ENCODE measurements around the gene HES5. TPM values are rescaled to one million over a fixed set of nuclear protein-coding genes. Genes with fewer than 3 reads are reported as not detected.
A peak's percentile ranks its signal among the peaks of the same experiment; 100 is the strongest.

HES5 gene
- polyA plus RNA-seq, 1 of the 3 experiments (the other 2 are of a cell fraction) = 0.03 TPM

GRCh38 chr1:2548068-2548589 lies 18.1 kb upstream of the HES5 start (continued):
- TF ChIP-seq NFIC (IDR thresholded peaks at IDR 0.05; ENCODE audit: borderline replicate concordance) (no peak), GATA2 (CRISPR knock-in tag; IDR thresholded peaks at IDR 0.05) (no peak), FOSL2 (IDR thresholded peaks at IDR 0.05; ENCODE audit: borderline replicate concordance, low read depth) (no peak), EZH2phosphoT487 (IDR thresholded peaks at IDR 0.05; ENCODE audit: borderline replicate concordance, low read depth) (no peak), RCOR1 (IDR thresholded peaks at IDR 0.05; ENCODE audit: low read length) (no peak), USF2 (IDR thresholded peaks at IDR 0.05; ENCODE audit: borderline replicate concordance, low read depth, low read length) (no peak)

GRCh38 chr1:2547210-2548067 lies 17.4 kb upstream of the HES5 start:
- 10% methylated on average over 6 of the region's 27 CpGs for WGBS (ENCODE audit: low lambda C conversion rate)
- TF ChIP-seq MAX (IDR thresholded peaks at IDR 0.05; ENCODE audit: low read depth) (no peak), REST (IDR thresholded peaks at IDR 0.05; ENCODE audit: low read depth, low read length) (no peak)
- ChIA-PET CTCF (interaction anchor here (0.6 to 5.1 kb wide), 39 partner anchors 9 to 353 kb away, joined by 3 to 53 read pairs (median 6); partner anchors contain the start of genes FAAP20, HES5, PANK4 and PEX10), POLR2A (interaction anchor here (1.2 to 1.4 kb wide), 3 partner anchors 22 to 87 kb away, joined by 3 to 8 read pairs (median 4); no protein-coding TSS in a partner anchor)
- H3K9me3 ChIP-seq = no peaks in the 10 kb centered on the region
- peak overlapping the region; percentile 59 for H3K4me3 ChIP-seq (ENCODE audit: low read depth in 2 of 2, low read length in 1 of 2)
- no peaks in the 10 kb centered on the region for H3K9me2 ChIP-seq
- H2AFZ ChIP-seq (ENCODE audit: low read depth) = peak overlapping the region; percentile 41; the same call in 1 of the 2 replicates
- no peaks in the 10 kb centered on the region for H3K27me3 ChIP-seq (ENCODE audit: insufficient read depth)
- H3K9ac ChIP-seq = no peak overlapping the region
- no peak for DNase-seq
- peaks cover 0 to 49% of the 10 kb centered on the region in 2 experiments; a peak in 1 of 4 replicates for H3K4me1 ChIP-seq (ENCODE audit: control insufficient read depth in 1 of 2, insufficient read depth in 2 of 2, low read depth in 1 of 2, low read length in 1 of 2)
- no peaks in the 10 kb centered on the region for H4K20me1 ChIP-seq (ENCODE audit: insufficient read depth)
- peak overlapping the region in 1 of 2 experiments; percentile 82; a peak in 1 of 4 replicates for H3K27ac ChIP-seq (ENCODE audit: low read depth in 2 of 2, low read length in 1 of 2)
- H3F3A ChIP-seq (replicated peaks; ENCODE audit: insufficient read depth) = no peaks in the 10 kb centered on the region
- H3K4me2 ChIP-seq = peak overlapping the region; percentile 88
- no peaks in the 10 kb centered on the region for H3K79me2 ChIP-seq (ENCODE audit: insufficient read depth)
- no peaks in the 10 kb centered on the region for H3K36me3 ChIP-seq (replicated peaks in 1 of 2; ENCODE audit: control insufficient read depth in 1 of 2, insufficient read depth in 2 of 2, low read length in 1 of 2)

Measured in SK-N-SH (cell line).